Stimulated activated CD8-positive, alpha-beta memory T cell treated with anti-CD3 and anti-CD28 coated beads, Interleukin-12 subunit alpha, Interleukin-12 subunit beta, amount 100 ng/mL, for 4 hours (primary cell): Measurements from ENCODE around the gene EMX1.

Source experiments
- DNase-seq: peaks from one replicate; pipeline ENCODE4 v3.0.0-alpha.2; 2020; ENCODE audit warnings: low read depth

EMX1 gene

GRCh38 chr2:72943540-72944395 is 26.4 kb downstream of the EMX1 start:
- DNase-seq, result no peak

DNA sequence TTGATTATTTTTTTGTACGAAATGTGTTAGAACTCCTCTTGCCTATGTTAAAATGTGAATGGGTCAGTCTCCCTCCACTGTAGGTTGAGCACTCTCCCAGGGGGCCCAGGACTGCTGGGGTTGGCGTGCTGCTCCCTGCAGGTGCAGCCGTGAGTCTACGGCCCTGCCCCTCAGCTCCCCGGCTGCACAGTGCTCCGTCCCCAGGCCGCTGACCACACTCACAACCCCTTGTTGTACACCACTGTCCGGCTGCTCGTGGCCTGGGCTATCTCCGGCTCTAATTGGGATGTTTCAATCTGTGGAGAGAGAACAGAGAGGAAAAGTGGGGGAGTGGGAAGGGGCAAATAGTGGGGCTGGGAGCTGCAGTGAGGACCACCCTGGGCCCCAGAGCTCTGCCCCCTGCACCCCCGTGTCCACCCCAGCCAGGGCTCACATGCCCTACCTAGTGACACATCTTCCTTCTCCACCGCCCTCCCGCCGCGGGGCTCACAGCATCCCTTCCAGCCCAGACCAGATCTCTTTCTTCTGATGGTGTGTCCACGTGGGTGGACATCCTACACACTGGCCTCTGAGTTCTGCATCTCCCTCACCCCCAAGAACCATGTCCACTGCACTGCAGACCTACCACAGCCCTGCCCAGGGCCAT is 27.6 kb downstream of the EMX1 start:
- no peak for DNase-seq

DNA sequence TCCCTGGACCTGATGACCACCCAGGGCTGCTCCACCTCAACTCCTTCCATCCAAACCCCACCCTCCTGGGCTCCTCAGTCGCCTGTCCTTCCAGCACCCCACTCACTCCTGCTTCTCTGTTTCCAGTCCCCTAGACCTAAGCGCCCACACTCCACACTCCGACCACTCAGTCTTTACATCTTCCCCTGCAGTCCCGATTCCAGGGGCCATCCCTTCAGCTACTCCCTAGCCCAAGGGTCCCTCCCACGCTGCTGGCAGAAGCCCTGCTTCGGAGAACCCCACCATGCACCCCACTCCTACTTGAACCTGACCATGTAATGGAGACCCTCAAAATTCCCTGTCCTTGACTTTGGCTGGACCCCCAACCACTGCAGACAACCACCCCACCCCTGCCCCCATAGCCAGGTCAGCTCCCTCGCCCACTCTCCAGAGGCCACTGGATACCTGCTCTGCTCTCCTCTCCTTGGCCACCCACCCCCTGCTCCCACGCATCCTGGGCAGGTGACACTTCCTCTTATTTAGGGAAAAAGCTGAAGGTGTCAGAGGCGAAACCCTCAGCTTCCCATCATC is 28.2 kb downstream of the EMX1 start:
- no peak for DNase-seq

DNA sequence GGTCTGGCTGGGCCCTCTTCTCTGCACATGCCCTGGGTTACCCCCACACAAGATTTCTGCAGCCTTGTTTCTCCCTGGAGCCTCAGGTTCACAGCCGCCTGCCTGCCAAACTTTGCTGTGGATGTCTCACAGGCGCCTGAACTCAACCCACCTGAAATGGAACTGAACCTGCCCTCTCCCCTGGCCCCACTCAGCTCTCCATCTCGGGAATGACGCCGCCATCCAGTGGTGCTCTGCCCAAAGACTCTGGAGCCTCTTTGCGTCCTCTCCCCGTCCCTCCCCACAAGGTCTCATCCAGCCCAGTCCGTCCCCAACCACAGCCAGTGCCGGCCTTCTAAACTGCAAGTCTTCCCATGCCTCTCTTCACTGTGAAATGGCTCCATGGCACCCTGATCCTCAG is 29.1 kb downstream of the EMX1 start:
- DNase-seq, result no peak

DNA sequence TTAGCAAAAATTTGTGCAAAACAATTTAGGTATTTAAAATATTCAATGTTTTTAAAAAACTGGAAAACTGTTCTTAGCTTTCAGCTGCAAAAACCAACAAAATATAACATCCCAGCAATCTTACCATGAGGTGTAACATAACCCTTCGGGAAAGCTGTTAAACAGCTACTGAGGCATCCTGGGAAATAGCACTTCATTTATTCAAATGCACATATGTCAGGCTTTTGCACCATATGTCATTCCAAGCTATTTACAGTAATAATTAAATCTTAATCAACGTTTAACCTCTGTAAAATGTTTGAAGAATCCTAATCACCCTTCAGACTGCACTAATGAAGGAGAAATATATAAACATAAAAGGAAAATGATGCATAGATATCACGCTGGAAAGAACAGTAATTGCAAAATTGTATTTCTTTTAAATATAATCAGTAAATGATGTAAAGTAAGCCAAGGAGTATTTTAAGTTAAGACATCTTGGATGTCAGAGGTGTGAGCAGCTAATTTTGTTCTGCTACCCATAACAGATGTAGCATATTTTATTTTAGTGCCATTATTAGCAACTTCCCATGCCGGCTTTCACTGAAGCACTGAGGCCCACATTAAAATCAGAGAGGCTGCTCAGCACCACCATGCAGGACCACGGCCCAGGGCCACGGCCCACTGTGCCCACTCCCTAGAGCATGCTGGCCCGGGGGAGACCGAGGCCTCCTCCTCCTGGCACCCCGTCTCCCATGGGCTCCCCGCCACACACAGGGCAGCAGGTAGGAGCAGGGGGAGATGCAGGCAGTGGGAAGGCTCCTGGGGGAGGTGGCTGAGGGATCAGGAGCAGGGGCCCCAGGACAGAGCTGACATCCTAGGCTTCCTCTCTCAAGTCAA is 30.9 kb downstream of the EMX1 start:
- DNase-seq, result no peak

GRCh38 chr2:72949045-72949444 is 31.7 kb downstream of the EMX1 start:
- no peak for DNase-seq

DNA sequence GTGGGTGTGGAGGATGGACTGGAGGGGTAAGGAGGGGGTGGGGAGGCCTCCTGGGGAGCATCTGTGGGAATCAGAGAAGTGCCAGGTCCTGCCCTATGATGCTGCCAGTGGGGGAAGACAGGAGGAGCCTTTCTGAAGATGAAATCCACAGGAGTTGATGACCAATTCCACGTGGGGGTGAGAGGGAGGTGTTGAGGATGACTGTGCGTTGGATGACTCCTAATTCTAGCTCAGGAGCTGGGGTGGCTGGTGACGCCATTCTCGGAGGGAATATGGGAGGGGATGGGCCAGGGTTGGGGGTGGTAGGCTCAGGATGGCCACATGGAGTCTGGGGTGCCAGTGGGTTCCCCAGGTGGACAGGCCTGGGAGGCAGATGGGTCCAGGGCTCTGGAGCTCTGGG is 32.3 kb downstream of the EMX1 start:
- no peak for DNase-seq

DNA sequence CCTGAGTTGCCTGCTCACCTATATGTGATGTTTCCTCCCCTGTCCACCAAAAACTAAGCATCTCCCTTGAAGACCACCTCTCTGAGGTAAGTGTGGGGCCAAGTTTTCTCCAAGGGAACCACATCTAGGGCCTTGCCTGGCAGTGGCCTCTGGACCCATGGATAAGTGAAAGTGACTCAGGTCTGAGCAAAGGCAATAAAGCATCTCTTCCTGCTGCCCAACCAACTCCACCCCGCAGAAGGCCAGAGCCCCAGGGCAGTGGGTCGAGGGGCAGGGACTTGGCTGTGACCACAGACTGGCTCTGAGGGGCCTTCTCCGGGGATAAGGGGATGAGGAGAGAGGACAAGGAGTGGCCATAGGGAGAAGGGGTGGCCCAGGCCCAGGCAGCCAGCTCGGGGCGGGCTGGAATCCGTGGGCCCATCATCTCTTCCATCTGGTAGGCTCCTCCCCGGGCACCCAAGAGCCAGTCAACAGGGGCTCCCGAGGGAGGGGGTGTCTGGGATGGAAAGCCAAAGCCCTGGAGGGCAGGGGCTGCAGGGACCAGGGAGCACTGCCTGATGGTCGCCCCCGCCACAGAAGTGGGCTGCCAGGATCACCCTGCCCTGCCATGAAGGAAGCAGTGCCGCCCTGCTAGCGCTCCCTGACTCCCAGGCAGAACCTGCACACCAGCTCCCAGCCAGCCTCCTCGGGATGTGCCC is 33.4 kb downstream of the EMX1 start:
- no peak for DNase-seq

GRCh38 chr2:72951303-72952095 is 34.2 kb downstream of the EMX1 start:
- DNase-seq, result no peak

GRCh38 chr2:72952110-72952823 is 34.9 kb downstream of the EMX1 start:
- no peak for DNase-seq

GRCh38 chr2:72952961-72953360 is 35.6 kb downstream of the EMX1 start:
- no peak for DNase-seq

DNA sequence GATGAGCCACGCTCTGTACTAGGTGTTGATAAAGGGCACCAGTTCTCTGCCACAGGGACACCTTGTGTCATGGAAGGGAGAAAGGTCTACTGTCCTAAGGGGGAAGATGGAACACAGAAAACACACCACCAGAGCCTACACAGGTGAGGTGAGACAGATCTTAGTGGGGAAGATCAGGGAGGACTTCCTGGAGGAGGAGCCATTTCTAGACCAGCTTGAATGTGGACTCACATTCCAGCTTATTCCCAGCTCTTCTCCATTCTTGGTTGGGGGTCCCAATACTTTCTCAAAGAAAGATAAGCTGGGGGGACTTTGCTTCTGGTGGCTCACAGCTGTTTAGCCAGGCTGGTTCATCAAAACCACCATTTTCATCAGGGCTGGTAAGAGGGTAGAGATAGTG is 36.2 kb downstream of the EMX1 start:
- no peak for DNase-seq

DNA sequence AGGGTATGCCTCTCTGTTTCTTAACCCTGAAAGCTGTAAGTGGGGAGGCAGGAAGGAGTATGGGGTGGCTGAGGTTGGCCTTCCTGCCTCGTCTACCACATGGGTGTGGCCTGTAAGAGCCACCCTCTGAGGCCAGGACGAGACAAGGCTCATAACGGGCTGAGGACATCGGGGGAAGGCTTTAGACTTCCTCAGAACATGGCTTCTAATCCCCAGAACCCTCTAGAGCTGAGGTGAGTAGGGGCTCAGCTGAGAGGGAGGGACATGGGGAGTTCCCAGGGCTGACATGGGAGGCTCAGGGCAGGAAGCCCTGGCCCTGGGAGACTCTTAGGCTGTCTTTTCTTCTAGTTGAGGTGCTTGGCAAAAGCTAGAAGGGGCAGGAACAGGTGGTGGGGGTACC is 36.7 kb downstream of the EMX1 start:
- DNase-seq, result no peak

- DNase-seq, result no peak
Measured at GRCh38 chr2:72954376-72955227, 37.3 kb downstream of the EMX1 start.

DNA sequence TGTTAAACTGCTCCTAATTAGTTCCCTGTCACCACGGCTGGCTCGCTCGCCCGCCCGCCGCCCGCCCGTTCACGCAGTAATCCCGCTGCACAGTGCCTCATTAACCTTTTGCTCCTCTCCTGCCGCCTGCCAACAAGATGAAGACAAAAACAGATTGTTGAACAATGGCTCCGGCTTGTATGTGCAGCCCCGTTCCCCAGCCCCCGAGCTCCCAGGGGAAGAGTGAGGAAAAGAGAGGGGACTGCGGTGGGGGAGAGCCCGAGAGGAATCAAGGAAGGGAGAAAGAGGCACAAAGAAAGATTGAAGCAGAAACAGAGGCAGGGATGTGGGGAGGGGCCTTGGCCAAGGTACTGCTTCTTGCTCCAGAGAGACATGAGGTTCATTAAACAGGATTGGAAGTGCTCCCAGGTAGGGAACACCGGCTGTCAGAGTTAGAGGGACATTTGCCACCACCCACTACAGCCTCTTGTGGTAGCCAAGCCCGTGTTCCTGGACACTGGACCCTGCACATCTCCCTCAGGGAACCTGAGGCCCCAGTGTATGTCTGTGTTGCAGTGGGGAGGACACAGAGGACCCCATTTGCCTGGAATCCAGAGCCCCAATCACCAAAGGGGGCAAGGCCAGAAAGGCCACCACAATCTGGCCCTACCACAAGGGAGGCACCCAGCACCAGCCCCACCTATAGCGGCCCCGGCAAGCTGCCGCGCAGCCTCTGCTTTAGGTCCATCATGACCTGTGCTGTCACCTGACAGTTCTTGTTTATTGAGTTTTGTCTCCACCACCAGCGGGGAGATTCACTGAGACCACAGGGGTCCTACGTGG is 38.1 kb downstream of the EMX1 start:
- DNase-seq, result no peak

DNA sequence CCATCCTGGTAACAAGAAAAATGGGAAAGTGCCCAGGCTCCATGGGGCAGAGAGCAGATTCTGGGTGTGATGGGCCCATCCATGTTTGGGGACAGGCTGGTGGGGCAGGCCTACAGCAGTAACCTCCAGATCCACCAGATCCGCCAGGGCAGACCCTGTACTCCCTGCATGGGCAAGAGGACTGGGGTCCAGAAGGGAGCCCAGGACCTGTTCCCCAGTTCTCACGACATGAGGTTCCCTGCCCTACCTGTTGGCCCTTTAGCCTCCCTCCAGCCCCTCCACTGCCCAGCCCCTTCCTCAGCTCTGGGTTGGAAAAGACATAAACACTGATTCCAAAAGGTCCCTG is 38.7 kb downstream of the EMX1 start:
- DNase-seq, result no peak

GRCh38 chr2:72956936-72957335 is 39.6 kb downstream of the EMX1 start:
- no peak for DNase-seq

DNA sequence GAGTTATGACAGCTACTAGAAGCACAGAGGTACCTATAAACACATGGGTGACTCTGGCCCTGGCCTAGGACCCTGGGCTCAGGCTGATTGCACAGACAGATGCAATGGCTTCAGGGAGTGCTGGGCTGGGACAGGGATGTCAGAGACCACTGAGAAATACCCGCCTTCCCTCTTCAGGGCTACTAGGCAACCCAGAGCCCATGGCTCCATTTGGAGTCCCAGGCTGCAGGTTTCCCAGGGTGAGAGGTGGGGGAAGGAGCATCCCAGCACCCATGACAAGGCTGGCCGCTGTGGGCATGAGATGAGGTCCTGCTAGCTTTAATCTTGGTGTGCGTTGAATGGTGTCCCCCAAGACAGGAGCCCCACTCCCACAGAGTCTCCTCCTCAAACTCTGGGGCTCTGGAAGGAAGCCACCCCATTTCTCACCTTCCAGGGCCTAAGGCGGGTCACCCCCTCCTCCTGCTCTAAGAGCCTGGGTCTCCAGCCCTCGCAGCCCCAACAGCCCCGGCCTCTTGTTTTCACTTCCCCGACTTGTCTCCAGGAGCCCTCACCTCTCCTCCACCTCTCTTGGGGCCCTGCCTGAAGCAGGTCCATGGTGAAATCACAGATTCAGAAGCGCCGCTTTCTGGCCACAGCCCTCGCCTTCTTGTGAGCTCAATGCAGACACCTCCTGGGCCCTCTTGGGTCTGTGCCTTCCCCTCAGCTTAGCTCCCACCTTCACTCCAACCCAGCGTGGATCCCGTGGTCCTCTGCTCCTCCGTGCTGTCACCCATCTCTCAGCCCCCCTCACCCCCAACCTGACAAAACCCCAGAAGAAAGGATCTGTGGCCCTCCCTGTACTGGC is 41.4 kb downstream of the EMX1 start:
- no peak for DNase-seq
